Measurements from ENCODE around the gene PRKCE.
"Not testable (repeated sequence)": the region's sequence is repeated elsewhere in the genome, so short reads cannot be mapped to it uniquely, and the experiment has no call there.

The PRKCE gene

GRCh38 chr2:46184794-46185583 lies 533.5 kb downstream of the PRKCE start:
- no peak for DNase-seq

DNA sequence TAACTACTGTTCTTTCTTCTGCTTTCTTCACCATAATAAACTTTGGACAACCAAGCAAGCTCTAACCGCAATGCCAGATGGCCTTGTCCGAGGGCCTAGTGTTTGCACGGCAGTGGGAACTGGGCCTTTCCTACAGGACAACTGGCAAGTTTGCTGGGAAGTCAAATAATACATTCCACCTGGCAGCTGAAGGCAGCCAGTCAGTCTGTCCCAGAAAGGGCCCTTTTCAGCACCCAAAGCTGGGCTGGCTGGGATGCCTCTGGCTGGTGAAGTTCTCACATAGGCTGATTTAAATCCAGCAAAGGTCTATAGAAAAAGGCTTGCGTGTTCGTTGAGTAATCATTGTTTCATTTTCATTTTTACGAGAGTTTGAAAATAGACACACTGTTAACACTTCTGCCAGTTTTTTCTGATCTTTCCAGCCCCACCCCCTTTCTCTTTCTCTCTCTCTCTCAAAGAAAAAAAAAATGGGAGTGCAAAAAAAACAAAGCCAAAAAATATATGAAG lies 535.7 kb downstream of the PRKCE start:
- DNase-seq = no peak

DNA sequence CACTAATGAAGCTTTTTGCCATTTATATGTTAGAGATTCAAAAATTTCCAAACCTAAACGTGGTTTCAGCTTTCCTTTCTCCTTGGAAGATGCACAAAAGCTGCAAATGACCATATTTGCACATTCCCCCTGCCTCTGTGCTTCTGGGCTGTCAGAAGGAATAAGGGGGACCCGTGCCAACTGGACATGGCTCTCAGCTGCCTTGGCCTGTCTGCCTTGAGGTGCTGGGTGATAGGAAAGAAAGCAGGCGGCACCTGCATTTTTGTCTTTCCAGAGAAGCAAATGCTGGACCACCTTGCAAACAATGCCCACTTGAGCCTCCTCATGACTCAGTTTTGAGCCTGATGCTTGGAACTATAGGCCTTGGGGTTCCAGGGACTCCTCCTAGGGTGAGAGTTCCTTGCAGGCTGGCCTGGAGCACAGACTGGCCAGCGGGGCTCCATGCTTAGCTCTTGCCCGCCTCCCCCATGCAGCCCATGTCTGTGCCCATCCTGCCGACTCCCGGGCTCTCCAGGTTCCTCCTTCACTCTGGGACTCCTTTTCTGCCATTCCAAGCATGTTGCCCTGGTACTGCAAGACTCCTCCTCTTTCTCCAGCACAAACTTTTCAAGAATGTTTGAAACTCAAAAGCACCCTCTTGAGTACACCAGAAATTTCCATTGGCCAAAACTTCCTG lies 536.7 kb downstream of the PRKCE start:
- no peak for DNase-seq

DNA sequence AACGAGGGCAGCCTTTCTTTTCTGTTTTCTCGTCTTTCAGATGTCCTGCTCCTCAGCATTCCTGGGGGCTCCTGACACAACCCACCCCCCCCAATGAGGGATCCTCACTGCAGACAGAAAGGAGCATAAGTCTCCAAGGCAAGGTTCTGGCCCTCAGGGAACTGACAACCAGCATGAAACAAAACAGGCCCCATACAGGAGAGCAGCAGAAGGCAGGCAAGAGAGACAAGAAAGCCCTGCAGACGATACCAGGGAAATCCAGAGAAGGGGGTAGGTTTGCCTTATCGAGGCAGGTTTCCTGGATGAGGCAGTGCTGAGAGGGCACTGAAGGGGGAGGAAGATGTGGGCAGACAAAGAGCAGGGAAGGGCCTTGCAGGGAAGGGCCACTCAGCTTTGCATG lies 541.9 kb downstream of the PRKCE start:
- no peak for DNase-seq

DNA sequence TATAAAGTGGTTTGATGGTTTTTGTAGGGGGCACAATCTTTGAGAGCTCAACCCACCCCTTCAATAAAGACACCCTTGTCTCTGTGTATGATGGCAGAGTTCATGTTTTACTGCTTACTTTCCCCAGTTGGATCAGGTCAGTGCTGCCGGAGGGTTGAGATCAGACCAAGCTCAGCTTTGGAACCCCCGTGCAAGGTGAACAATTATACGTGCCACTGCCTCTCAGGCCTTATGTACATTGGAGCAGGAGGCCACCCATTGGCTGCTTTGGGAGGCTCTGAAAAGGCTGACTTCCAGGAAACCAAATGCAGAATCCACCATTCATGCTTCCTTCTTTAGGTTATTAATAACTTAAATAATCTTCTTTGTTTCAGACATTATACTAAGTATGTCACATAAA lies 542.4 kb downstream of the PRKCE start:
- DNase-seq = no peak

- DNase-seq = no peak
These were observed 543.4 kb downstream of the PRKCE start for GRCh38 chr2:46194856-46195255.

- no peak for DNase-seq
These were observed 544.3 kb downstream of the PRKCE start for GRCh38 chr2:46195819-46196218.

- no peak for DNase-seq
These were observed 545.5 kb downstream of the PRKCE start for GRCh38 chr2:46196871-46197462.

GRCh38 chr2:46197672-46198071 lies 546.2 kb downstream of the PRKCE start:
- DNase-seq = no peak

- no peak for DNase-seq
These were observed 546.8 kb downstream of the PRKCE start for GRCh38 chr2:46198164-46198883.

GRCh38 chr2:46198966-46199365 lies 547.5 kb downstream of the PRKCE start:
- DNase-seq = no peak

- no peak for DNase-seq
These were observed 548.7 kb downstream of the PRKCE start for GRCh38 chr2:46200100-46200690.

- DNase-seq = no peak
These were observed 549.6 kb downstream of the PRKCE start for GRCh38 chr2:46200861-46201605.

GRCh38 chr2:46202453-46202852 lies 551.0 kb downstream of the PRKCE start:
- DNase-seq = no peak

- no peak for DNase-seq
These were observed 551.5 kb downstream of the PRKCE start for GRCh38 chr2:46202987-46203386.

GRCh38 chr2:46203636-46204035 lies 552.2 kb downstream of the PRKCE start:
- not testable (repeated sequence) for DNase-seq

GRCh38 chr2:46207591-46207990 lies 556.1 kb downstream of the PRKCE start:
- no peak for DNase-seq

- no peak for DNase-seq
These were observed 557.3 kb downstream of the PRKCE start for GRCh38 chr2:46208766-46209165.

DNA sequence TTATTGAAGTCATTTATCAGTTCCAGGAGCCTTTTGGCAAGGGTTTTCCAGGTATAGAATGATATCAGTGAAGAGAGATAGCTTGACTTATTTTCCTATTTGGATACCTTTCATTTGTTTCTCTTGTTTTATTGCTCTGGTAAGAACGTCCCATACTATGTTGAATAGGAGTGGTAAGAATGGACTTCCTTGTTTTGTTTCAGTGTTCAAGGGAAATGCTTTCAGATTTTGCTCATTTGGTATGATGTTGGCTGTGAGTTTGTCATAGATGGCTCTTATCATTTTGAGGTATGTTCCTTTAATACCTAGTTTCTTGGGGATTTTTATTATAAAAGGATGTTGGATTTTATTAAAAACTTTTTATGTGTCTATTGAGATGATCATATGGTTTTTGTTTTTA lies 558.6 kb downstream of the PRKCE start:
- no peak for DNase-seq

DNA sequence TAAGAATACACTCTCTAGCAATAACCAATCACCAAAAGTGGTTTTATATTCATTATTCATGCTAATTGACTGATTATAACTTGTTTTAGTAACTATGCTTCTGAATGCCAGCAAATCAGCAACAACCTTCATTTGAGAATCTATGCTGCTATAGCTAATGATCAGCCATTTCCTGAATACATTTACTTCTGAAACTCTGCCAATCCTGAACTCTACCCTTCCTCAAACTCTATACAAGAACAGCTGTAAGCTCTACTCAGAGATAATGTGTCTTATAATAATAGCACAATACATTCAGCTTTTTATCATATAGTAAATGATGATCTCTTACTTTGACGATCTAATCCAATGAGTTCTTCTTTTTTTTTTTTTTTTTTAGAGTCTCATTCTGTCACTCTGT lies 560.0 kb downstream of the PRKCE start:
- no peak for DNase-seq

GRCh38 chr2:46213906-46214305 lies 562.4 kb downstream of the PRKCE start:
- DNase-seq = no peak

DNA sequence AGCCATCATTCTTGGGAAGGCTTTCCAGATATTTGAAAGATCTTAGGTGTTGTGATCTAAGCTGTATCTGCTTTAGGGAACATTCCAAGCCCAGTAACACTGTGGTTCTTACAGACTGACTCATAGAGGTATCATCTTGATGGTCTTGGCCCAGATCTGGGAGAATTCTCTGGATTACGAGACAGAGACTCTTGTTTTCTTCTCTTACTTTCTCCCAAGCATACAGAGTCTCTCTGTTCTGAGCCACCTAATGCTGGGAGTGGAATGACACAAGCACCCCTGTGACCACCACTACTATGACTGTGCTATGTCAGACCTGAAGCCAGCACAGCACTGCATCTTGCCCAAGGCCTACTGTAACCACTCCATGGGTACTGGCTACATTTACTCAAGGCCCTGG lies 564.7 kb downstream of the PRKCE start:
- DNase-seq = no peak

Measured in SHP77 treated with DMSO at 0.1 percent for 48 hours (cell line).